Upper lobe of left lung (tissue), 6 donors: ENCODE results near the gene MVD. TPM values are rescaled to one million over a fixed set of nuclear protein-coding genes. Genes with fewer than 3 reads are reported as not detected.
A peak's percentile ranks its signal among the peaks of the same experiment; 100 is the strongest.

Experiments
- ATAC-seq, 2 donors: fragments of 200-7000 bp; cut with Tn5 transposase; one replicate each; pipeline ENCODE4 v1.9.1; 2022; ENCODE audit warnings: mild to moderate bottlenecking in 2 of 2, moderate library complexity in 2 of 2; ENCODE audit not compliant: low FRiP score in 2 of 2
- DNase-seq, 2 donors: peaks; one replicate each; pipeline ENCODE4 v3.0.0-alpha.2; 2019 to 2020
- H3K27ac ChIP-seq, 4 donors: fragments of 200-600 bp; sonication (generic); one replicate each; pipeline ENCODE4 v1.5.1; 2016 to 2019
- H3K27me3 ChIP-seq, 4 donors: fragments of 200-600 bp; sonication (generic); one replicate each; pipeline ENCODE4 v1.5.1; 2017 to 2019
- H3K36me3 ChIP-seq, 4 donors: fragments of 200-600 bp; sonication (generic); one replicate each; pipeline ENCODE4 v1.5.1; 2016 to 2019
- H3K4me1 ChIP-seq, 4 donors: fragments of 200-600 bp; sonication (generic); one replicate each; pipeline ENCODE4 v1.5.1; 2018 to 2019
- H3K4me3 ChIP-seq, 4 donors: fragments of 200-600 bp; sonication (generic); one replicate each; pipeline ENCODE4 v1.5.1; 2017 to 2019; ENCODE audit warnings: mild to moderate bottlenecking in 2 of 4, moderate library complexity in 1 of 4
- H3K9me3 ChIP-seq, 4 donors: fragments of 200-600 bp; sonication (generic); one replicate each; pipeline ENCODE4 v1.5.1; 2018 to 2019
- EP300 ChIP-seq, 4 donors: sonication (generic); formaldehyde crosslinking; IDR thresholded peaks; one replicate each; pipeline ENCODE4 v1.5.1; 2017; ENCODE audit warnings: antibody characterized with exemption in 4 of 4, control low read depth in 2 of 4
- POLR2A ChIP-seq, 4 donors: fragments of 450-650 bp; IDR thresholded peaks; one replicate each; pipeline ENCODE4 v1.5.1; 2016 to 2017; ENCODE audit warnings: antibody characterized with exemption in 4 of 4, mild to moderate bottlenecking in 2 of 4
- POLR2AphosphoS5 ChIP-seq, 2 donors: sonication (generic); formaldehyde crosslinking; IDR thresholded peaks; one replicate each; pipeline ENCODE4 v1.5.1; 2017; ENCODE audit warnings: antibody characterized with exemption in 2 of 2
- WGBS, 2 donors: methylation state at CpG; one replicate each; pipeline ENCODE4 v1.1.5; 2017 to 2018; 5-methylcytosine and 5-hydroxymethylcytosine counted together
- total RNA-seq, 6 donors: library from RNA; depleted of rRNA in 4 of 6; stranded (reverse); fragments of >200 nt in 4 of 6; gene quantifications; one replicate each; pipeline versions ENCODE4 v1.1.0 to v1.2.1, GENCODE V29; 2016 to 2021
- TF ChIP-seq, protein P1 (sequence below), 6 experiments: fragments of 450-650 bp in 4 of 6; fragments of 200-600 bp in 2 of 6; sonication (generic) in 2 of 6; IDR thresholded peaks; one replicate each; pipeline ENCODE4 v1.5.1; 2016 to 2019; ENCODE audit warnings: antibody characterized with exemption in 6 of 6
- donor health status: DM: no; HTN: no; CAD: no; lungs with moderate emphysema.
- donor health status: DM: no; HTN: yes; CAD: no; lungs with severe emphysema.

MVD gene
- total RNA-seq, 6 donors from 2014 or later: 38.1 to 114 (median 90.5) TPM

DNA sequence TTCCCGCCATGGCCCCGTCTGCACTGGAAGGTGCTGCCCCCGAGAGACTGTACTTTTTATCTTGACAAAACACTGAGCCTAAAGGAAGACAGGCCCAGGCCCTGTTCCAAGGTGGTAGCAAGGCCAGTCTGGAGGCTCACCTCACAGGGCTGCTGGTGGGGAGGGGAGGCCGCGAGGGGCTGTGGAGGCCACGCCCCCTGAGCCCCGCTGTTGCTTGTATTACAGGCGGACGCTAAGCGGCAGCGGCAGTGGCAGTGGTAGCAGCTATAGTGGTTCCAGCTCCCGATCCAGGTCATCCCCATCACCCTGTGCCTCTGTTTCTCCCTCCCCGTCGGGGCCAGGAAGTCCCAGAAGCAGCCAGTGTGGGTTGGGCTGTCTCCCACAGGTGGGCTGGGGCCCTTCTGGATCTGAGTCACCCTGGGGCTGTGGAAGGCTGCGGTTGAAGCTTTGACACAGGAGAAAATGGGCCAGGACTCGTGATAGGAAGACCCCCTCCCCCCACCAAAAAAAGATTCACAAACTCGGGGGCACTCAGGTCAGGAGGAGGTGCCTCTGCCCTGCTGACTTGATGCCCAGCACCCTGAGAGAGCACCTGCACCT is 37.8 kb downstream of the MVD start:
- no peaks in the 10 kb centered on the region for H3K4me1 ChIP-seq
- H3K4me3 ChIP-seq: no peak overlapping the region
- WGBS, 2 donors: 89 to 91% methylated on average over 11 to 16 of the region's 17 CpGs
- ATAC-seq (no peak), DNase-seq (peak in 1 of 2 donors; percentile 72)
- peaks cover 37 to 82% (median 67%) of the 10 kb centered on the region in 4 donors for H3K36me3 ChIP-seq
- no peak for TF ChIP-seq EP300 (IDR thresholded peaks at IDR 0.05)
- no peak for TF ChIP-seq POLR2A (IDR thresholded peaks at IDR 0.05)
- TF ChIP-seq, protein P1, sequence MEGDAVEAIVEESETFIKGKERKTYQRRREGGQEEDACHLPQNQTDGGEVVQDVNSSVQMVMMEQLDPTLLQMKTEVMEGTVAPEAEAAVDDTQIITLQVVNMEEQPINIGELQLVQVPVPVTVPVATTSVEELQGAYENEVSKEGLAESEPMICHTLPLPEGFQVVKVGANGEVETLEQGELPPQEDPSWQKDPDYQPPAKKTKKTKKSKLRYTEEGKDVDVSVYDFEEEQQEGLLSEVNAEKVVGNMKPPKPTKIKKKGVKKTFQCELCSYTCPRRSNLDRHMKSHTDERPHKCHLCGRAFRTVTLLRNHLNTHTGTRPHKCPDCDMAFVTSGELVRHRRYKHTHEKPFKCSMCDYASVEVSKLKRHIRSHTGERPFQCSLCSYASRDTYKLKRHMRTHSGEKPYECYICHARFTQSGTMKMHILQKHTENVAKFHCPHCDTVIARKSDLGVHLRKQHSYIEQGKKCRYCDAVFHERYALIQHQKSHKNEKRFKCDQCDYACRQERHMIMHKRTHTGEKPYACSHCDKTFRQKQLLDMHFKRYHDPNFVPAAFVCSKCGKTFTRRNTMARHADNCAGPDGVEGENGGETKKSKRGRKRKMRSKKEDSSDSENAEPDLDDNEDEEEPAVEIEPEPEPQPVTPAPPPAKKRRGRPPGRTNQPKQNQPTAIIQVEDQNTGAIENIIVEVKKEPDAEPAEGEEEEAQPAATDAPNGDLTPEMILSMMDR (IDR thresholded peaks at IDR 0.05): no peak
- no peak for TF ChIP-seq POLR2AphosphoS5 (IDR thresholded peaks at IDR 0.05)
- H3K9me3 ChIP-seq: no peaks in the 10 kb centered on the region
- H3K27me3 ChIP-seq: no peaks in the 10 kb centered on the region
- no peak overlapping the region for H3K27ac ChIP-seq

- WGBS, 2 donors: 83 to 96% methylated on average over 3 to 12 of the region's 18 CpGs
- ATAC-seq: no peak
- H3K9me3 ChIP-seq: no peaks in the 10 kb centered on the region
- TF ChIP-seq, protein P1 (IDR thresholded peaks at IDR 0.05): no peak
- TF ChIP-seq POLR2AphosphoS5 (IDR thresholded peaks at IDR 0.05) (no peak), EP300 (IDR thresholded peaks at IDR 0.05) (no peak), POLR2A (IDR thresholded peaks at IDR 0.05) (no peak)
- peaks cover 31 to 81% (median 65%) of the 10 kb centered on the region in 4 donors for H3K36me3 ChIP-seq
- no peaks in the 10 kb centered on the region for H3K4me1 ChIP-seq
- no peak overlapping the region for H3K27ac ChIP-seq
- H3K4me3 ChIP-seq: no peak overlapping the region
- H3K27me3 ChIP-seq: no peaks in the 10 kb centered on the region
- peak in 1 of 2 donors; percentile 75 for DNase-seq
These were observed 38.4 kb downstream of the MVD start for GRCh38 chr16:88624481-88624880.

DNA sequence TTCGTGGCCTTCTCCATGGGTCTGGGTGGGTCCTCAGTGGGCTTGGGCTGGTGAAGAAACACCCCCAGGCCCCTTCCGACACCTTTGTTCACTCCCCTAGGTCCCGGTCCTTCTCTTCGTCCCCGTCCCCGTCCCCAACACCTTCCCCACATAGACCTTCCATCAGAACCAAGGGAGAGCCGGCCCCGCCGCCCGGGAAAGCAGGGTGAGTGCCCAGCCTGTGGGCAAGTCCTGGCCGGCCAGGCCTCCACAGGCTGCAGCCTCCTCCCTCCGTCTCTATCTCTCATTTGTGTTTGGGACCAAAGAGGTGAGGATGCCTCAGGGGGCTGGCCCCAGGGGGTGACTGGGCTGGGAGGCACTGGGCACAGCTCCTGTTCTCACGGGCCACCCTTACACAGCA is 39.0 kb downstream of the MVD start:
- WGBS, 2 donors: 92 to 98% methylated on average over 12 to 13 of the region's 13 CpGs
- Histone ChIP-seq H3K27me3 (no peaks in the 10 kb centered on the region), H3K4me1 (no peaks in the 10 kb centered on the region), H3K4me3 (no peak overlapping the region), H3K9me3 (no peaks in the 10 kb centered on the region), H3K27ac (no peak overlapping the region), H3K36me3 (peaks cover 30 to 80% (median 65%) of the 10 kb centered on the region in 4 donors)
- DNase-seq: peak in 1 of 2 donors; percentile 70
- ATAC-seq: no peak
- TF ChIP-seq, protein P1 (IDR thresholded peaks at IDR 0.05): no peak
- TF ChIP-seq EP300 (IDR thresholded peaks at IDR 0.05) (no peak), POLR2AphosphoS5 (IDR thresholded peaks at IDR 0.05) (no peak), POLR2A (IDR thresholded peaks at IDR 0.05) (no peak)

- TF ChIP-seq POLR2A (IDR thresholded peaks at IDR 0.05): no peak
- no peak for TF ChIP-seq EP300 (IDR thresholded peaks at IDR 0.05)
- TF ChIP-seq, protein P1 (IDR thresholded peaks at IDR 0.05): no peak
- TF ChIP-seq POLR2AphosphoS5 (IDR thresholded peaks at IDR 0.05): no peak
- H3K27me3 ChIP-seq: no peaks in the 10 kb centered on the region
- ATAC-seq (no peak), DNase-seq (peak in 1 of 2 donors; percentile 77)
- peaks cover 0 to 3% (median 0%) of the 10 kb centered on the region in 4 donors for H3K4me1 ChIP-seq
- H3K36me3 ChIP-seq: peaks cover 27 to 77% (median 56%) of the 10 kb centered on the region in 4 donors
- 93 to 95% methylated on average over 29 of the region's 29 CpGs for WGBS, 2 donors
- no peaks in the 10 kb centered on the region for H3K9me3 ChIP-seq
- no peak overlapping the region for H3K27ac ChIP-seq
- H3K4me3 ChIP-seq: no peak overlapping the region
These were observed 40.0 kb downstream of the MVD start for GRCh38 chr16:88622866-88623265.

DNA sequence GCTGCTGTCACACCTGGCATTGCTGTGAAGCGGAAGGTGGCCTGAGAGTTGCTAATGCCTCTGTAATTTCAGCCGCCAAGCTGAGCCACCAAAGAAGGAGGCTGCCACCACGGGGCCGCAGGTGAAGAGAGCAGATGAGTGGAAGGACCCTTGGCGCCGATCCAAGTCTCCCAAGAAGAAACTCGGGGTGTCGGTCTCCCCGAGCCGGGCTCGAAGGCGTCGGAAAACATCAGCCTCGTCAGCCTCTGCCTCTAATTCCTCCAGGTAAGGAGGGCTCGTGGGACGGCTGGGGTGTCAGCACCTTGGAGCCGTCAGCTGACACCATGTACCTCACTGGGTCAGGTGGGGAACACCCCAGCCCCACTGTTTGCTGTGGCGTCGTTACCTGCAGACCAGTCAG is 40.8 kb downstream of the MVD start:
- 92 to 93% methylated on average over 17 to 19 of the region's 19 CpGs for WGBS, 2 donors
- Histone ChIP-seq H3K9me3 (no peaks in the 10 kb centered on the region), H3K4me1 (peaks cover 0 to 8% (median 0%) of the 10 kb centered on the region in 4 donors), H3K27me3 (no peaks in the 10 kb centered on the region), H3K4me3 (no peak overlapping the region), H3K27ac (no peak overlapping the region), H3K36me3 (peaks cover 20 to 77% (median 50%) of the 10 kb centered on the region in 4 donors)
- ATAC-seq (no peak), DNase-seq (peak in 1 of 2 donors; percentile 69)
- TF ChIP-seq, protein P1 (IDR thresholded peaks at IDR 0.05): no peak
- no peak for TF ChIP-seq EP300 (IDR thresholded peaks at IDR 0.05)
- TF ChIP-seq POLR2AphosphoS5 (IDR thresholded peaks at IDR 0.05): no peak
- TF ChIP-seq POLR2A (IDR thresholded peaks at IDR 0.05): no peak
